ENCODE measurements around the gene SIGLEC15. TPM values are rescaled to one million over a fixed set of nuclear protein-coding genes. Genes with fewer than 3 reads are reported as not detected.

Gene SIGLEC15
- total and polyA plus RNA-seq, 10 of the 15 experiments (the other 5 are each of a cell fraction or from before 2014, with no cell fraction given): 0.09 to 0.45 TPM; not detected in 8

DNA sequence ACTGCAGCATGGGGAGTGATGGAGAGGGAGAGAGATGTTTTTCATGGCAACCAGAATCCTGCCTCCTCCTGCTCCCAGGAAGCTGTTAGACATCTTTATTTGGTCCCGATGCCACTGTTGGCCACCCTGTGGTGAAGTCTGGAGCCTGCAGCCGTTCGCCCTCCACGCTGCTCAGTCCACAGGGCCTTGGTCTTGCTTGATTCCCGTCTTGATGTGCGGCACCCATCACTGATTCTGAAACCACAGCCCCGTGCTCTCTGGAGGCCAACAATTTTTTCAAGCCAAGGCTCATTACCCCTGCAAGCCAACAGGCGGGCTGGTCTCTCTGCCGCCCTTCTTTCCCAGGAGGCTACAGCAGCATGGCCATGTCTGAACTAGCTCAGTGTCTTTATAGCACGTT is 24.5 kb downstream of the SIGLEC15 start (continued):
- TF ChIP-seq RCOR1 (conservative IDR thresholded peaks at IDR 0.05; ENCODE audit: low read depth, low read length) (no peak), MEF2B (IDR thresholded peaks at IDR 0.05; ENCODE audit: partially characterized antibody, poor library complexity, severe bottlenecking) (no peak)

DNA sequence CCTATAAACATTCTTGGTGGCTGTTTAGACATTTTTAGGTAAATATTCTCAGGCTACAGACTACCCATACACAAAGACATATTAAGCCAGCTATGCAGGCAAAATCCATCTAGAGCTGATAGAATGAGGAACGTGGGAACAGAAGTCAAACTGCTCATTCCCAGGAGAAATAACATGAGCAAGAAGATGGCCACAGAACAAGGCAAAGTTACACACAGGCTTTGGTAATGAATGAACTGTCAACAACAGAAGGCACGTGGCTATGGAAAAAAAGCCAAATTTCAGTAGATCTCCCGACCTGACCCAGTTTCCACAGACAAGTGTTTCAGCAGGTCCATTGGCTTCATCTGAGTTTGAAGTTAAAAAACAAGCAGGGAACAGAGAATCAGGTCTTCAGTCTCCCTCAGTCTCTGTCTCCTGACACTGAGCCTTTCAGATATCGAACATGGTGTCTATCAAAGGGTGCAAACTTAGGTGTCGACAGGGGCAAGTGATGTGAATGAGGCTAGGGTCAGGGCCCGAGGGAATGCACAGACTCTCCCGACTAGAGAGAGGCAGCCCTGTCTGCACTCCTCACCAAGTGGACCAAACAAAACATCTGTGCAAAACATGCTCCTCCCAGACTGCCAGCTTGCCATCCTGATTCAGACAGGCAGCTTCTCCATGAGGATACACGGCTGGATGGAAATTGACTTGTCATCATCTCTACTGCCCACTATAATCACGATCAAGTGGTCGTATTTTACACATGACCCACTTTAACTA is 25.9 kb downstream of the SIGLEC15 start:
- RAD21 ChIA-PET (ENCODE audit: unreplicated experiment): interaction anchor here (0.8 to 1.4 kb wide), 3 partner anchors 26 to 130 kb away, joined by 3 to 5 read pairs (median 3); no protein-coding TSS in a partner anchor
- BruUV-seq (replicated peaks): no TSS peak
- Histone ChIP-seq H3K9me3 (replicated peaks; ENCODE audit: control insufficient read depth, insufficient read depth, low read length) (no peaks in the 10 kb centered on the region), H4K20me1 (ENCODE audit: control insufficient read depth, insufficient read depth) (no peaks in the 10 kb centered on the region), H3K4me1 (ENCODE audit: control insufficient read depth, insufficient read depth, low read length) (peaks cover 9% of the 10 kb centered on the region; the same call in 1 of the 2 replicates), H3K4me3 (no peak overlapping the region), H3K27ac (ENCODE audit: control insufficient read depth, insufficient read depth) (no peak overlapping the region), H3K27me3 (replicated peaks in 1 of 2; ENCODE audit: control insufficient read depth in 2 of 2, insufficient read depth in 2 of 2, low read length in 1 of 2) (no peaks in the 10 kb centered on the region), H3K79me2 (ENCODE audit: control insufficient read depth, insufficient read depth, low read length) (no peaks in the 10 kb centered on the region), H3K36me3 (ENCODE audit: control insufficient read depth in 2 of 2, insufficient read depth in 2 of 2, low read length in 1 of 2) (peaks cover 0 to 7% of the 10 kb centered on the region in 2 experiments; a peak in 3 of 4 replicates), H3K9ac (ENCODE audit: control insufficient read depth, insufficient read depth, low read length) (no peak overlapping the region), H2AFZ (ENCODE audit: control insufficient read depth, low read depth, low read length) (no peak overlapping the region), H3K4me2 (ENCODE audit: control insufficient read depth, insufficient read depth) (no peak overlapping the region)
- no peak for FAIRE-seq
- TF ChIP-seq SUPT20H (IDR thresholded peaks at IDR 0.05; ENCODE audit: borderline replicate concordance, control insufficient read depth, low read depth, low read length) (no peak), SRF (IDR thresholded peaks at IDR 0.05; ENCODE audit: low read depth in 2 of 2, low read length in 2 of 2) (no peak), RCOR1 (conservative IDR thresholded peaks at IDR 0.05; ENCODE audit: low read depth, low read length) (no peak), FOS (IDR thresholded peaks at IDR 0.05; ENCODE audit: borderline replicate concordance, extremely low read depth, insufficient read length) (no peak), HCFC1 (IDR thresholded peaks at IDR 0.05; ENCODE audit: low read length) (no peak), RAD21 (IDR thresholded peaks at IDR 0.05; ENCODE audit: insufficient read depth, low read depth, low read length) (no peak)
- TF ChIP-seq, protein P1, sequence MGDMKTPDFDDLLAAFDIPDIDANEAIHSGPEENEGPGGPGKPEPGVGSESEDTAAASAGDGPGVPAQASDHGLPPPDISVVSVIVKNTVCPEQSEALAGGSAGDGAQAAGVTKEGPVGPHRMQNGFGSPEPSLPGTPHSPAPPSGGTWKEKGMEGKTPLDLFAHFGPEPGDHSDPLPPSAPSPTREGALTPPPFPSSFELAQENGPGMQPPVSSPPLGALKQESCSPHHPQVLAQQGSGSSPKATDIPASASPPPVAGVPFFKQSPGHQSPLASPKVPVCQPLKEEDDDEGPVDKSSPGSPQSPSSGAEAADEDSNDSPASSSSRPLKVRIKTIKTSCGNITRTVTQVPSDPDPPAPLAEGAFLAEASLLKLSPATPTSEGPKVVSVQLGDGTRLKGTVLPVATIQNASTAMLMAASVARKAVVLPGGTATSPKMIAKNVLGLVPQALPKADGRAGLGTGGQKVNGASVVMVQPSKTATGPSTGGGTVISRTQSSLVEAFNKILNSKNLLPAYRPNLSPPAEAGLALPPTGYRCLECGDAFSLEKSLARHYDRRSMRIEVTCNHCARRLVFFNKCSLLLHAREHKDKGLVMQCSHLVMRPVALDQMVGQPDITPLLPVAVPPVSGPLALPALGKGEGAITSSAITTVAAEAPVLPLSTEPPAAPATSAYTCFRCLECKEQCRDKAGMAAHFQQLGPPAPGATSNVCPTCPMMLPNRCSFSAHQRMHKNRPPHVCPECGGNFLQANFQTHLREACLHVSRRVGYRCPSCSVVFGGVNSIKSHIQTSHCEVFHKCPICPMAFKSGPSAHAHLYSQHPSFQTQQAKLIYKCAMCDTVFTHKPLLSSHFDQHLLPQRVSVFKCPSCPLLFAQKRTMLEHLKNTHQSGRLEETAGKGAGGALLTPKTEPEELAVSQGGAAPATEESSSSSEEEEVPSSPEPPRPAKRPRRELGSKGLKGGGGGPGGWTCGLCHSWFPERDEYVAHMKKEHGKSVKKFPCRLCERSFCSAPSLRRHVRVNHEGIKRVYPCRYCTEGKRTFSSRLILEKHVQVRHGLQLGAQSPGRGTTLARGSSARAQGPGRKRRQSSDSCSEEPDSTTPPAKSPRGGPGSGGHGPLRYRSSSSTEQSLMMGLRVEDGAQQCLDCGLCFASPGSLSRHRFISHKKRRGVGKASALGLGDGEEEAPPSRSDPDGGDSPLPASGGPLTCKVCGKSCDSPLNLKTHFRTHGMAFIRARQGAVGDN (IDR thresholded peaks at IDR 0.05): no peak
- TF ChIP-seq, protein P2, sequence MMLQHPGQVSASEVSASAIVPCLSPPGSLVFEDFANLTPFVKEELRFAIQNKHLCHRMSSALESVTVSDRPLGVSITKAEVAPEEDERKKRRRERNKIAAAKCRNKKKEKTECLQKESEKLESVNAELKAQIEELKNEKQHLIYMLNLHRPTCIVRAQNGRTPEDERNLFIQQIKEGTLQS (IDR thresholded peaks at IDR 0.05; ENCODE audit: borderline replicate concordance, extremely low read depth, low read depth, low read length): no peak
- TF ChIP-seq, protein P3, sequence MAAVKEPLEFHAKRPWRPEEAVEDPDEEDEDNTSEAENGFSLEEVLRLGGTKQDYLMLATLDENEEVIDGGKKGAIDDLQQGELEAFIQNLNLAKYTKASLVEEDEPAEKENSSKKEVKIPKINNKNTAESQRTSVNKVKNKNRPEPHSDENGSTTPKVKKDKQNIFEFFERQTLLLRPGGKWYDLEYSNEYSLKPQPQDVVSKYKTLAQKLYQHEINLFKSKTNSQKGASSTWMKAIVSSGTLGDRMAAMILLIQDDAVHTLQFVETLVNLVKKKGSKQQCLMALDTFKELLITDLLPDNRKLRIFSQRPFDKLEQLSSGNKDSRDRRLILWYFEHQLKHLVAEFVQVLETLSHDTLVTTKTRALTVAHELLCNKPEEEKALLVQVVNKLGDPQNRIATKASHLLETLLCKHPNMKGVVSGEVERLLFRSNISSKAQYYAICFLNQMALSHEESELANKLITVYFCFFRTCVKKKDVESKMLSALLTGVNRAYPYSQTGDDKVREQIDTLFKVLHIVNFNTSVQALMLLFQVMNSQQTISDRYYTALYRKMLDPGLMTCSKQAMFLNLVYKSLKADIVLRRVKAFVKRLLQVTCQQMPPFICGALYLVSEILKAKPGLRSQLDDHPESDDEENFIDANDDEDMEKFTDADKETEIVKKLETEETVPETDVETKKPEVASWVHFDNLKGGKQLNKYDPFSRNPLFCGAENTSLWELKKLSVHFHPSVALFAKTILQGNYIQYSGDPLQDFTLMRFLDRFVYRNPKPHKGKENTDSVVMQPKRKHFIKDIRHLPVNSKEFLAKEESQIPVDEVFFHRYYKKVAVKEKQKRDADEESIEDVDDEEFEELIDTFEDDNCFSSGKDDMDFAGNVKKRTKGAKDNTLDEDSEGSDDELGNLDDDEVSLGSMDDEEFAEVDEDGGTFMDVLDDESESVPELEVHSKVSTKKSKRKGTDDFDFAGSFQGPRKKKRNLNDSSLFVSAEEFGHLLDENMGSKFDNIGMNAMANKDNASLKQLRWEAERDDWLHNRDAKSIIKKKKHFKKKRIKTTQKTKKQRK (IDR thresholded peaks at IDR 0.05; ENCODE audit: low read depth, low read length): no peak
- SMC1A ChIA-PET (ENCODE audit: uncharacterized antibody, unreplicated experiment): interaction anchor here (1.1 to 2.3 kb wide), 6 partner anchors 18 to 189 kb away, joined by 3 to 8 read pairs (median 3); no protein-coding TSS in a partner anchor
- CTCF ChIA-PET: interaction anchor here (1.3 to 2.7 kb wide), 9 partner anchors 12 to 222 kb away, joined by 3 to 11 read pairs (median 6); no protein-coding TSS in a partner anchor
- POLR2A ChIA-PET: no interaction called here
- intact Hi-C loops (cut with micrococcal nuclease; ENCODE audit: unreplicated experiment): no loop called here
- in situ Hi-C loops (cut with MboI): no loop called here
- no peak for DNase-seq (ENCODE audit: low read depth, low spot score)
- WGBS (ENCODE audit: insufficient coverage, insufficient replicate concordance, low lambda C conversion rate, missing lambda C conversion rate): 91% methylated on average over 10 of the region's 10 CpGs
- no peak for ATAC-seq

Measured in GM12878 (cell line).